Activated CD4-positive, alpha-beta T cell treated with anti-CD3 and anti-CD28 coated beads, Interleukin-2, amount 50 U/mL, for 48 hours (primary cell): ENCODE measurements around the gene NOVA2.
"Not testable (repeated sequence)": the region's sequence is repeated elsewhere in the genome, so short reads cannot be mapped to it uniquely, and the experiment has no call there.

Source experiments
- DNase-seq, 2 experiments: peaks; one replicate each; pipeline ENCODE4 v3.0.0-alpha.2; 2020

Gene NOVA2

GRCh38 chr19:45919678-45920077 lies 54.0 kb downstream of the NOVA2 start:
- DNase-seq = no peak

- DNase-seq = no peak
Measured at GRCh38 chr19:45918721-45919120, 54.9 kb downstream of the NOVA2 start.

GRCh38 chr19:45917421-45918091 lies 56.1 kb downstream of the NOVA2 start:
- DNase-seq = no peak

- no peak for DNase-seq
Measured at GRCh38 chr19:45913874-45914830, 59.5 kb downstream of the NOVA2 start, which contains the start of gene NANOS2. NANOS2 (minus strand) TSS chr19:45914778; CDS start chr19:45914693, 85 bp downstream.

GRCh38 chr19:45911291-45911690 lies 62.4 kb downstream of the NOVA2 start:
- no peak for DNase-seq

- DNase-seq = no peak
Measured at GRCh38 chr19:45908956-45909355, 64.7 kb downstream of the NOVA2 start.

GRCh38 chr19:45906221-45906620 lies 67.4 kb downstream of the NOVA2 start:
- no peak for DNase-seq

- no peak for DNase-seq
Measured at GRCh38 chr19:45905011-45905410, 68.7 kb downstream of the NOVA2 start.

- DNase-seq = peak; percentile 99
Measured at GRCh38 chr19:45902651-45903625, 70.7 kb downstream of the NOVA2 start.

- DNase-seq = peak in 1 of 2 experiments; percentile 11
Measured at GRCh38 chr19:45901912-45902650, 71.6 kb downstream of the NOVA2 start, which contains the start of gene MYPOP. MYPOP (minus strand) TSS chr19:45902613; CDS start chr19:45901773, 840 bp downstream.

GRCh38 chr19:45901432-45901911 lies 72.2 kb downstream of the NOVA2 start:
- DNase-seq = peak; percentile 33 to 40

- DNase-seq = no peak
Measured at GRCh38 chr19:45900738-45901431, 72.8 kb downstream of the NOVA2 start.

- DNase-seq = no peak
Measured at GRCh38 chr19:45899919-45900589, 73.6 kb downstream of the NOVA2 start.

GRCh38 chr19:45899253-45899652 lies 74.4 kb downstream of the NOVA2 start:
- no peak for DNase-seq

GRCh38 chr19:45897261-45897812 lies 76.3 kb downstream of the NOVA2 start:
- no peak for DNase-seq

GRCh38 chr19:45895983-45896599 lies 77.6 kb downstream of the NOVA2 start:
- DNase-seq = not testable (repeated sequence)

- no peak for DNase-seq
Measured at GRCh38 chr19:45895519-45895972, 78.1 kb downstream of the NOVA2 start.

- no peak for DNase-seq
Measured at GRCh38 chr19:45890877-45891276, 82.8 kb downstream of the NOVA2 start.

GRCh38 chr19:45889210-45889885 lies 84.3 kb downstream of the NOVA2 start:
- DNase-seq = no peak
